Frontal cortex (tissue), 4 donors: ENCODE results near the gene CYP11A1. TPM values are rescaled to one million over a fixed set of nuclear protein-coding genes. Genes with fewer than 3 reads are reported as not detected.

ENCODE experiments used
- DNase-seq, 2 donors: peaks; one replicate each; pipeline ENCODE4 v3.0.0; 2012; ENCODE audit warnings: low spot score in 2 of 2
- FAIRE-seq: peaks from 2 replicates; lab custom pipeline; 2012; peaks lifted over from hg19 to GRCh38; lab: Jason Lieb, UNC
- total RNA-seq: library from RNA; depleted of rRNA; stranded (reverse); fragments of >200 nt; gene quantifications from one replicate; pipeline ENCODE4 v1.2.3, GENCODE V29; 2014
- donor health status: control.
- donor health status: control.
- donor health status: control.

Gene CYP11A1
- total RNA-seq, 1 donor from 2014 or later: not detected

GRCh38 chr15:74402337-74402841 is 34.9 kb upstream of the CYP11A1 start:
- no peak for DNase-seq
- no peak for FAIRE-seq

GRCh38 chr15:74400915-74401757 is 33.7 kb upstream of the CYP11A1 start:
- FAIRE-seq: no peak
- no peak for DNase-seq

- no peak for FAIRE-seq
- DNase-seq: no peak
These were observed 32.9 kb upstream of the CYP11A1 start for GRCh38 chr15:74400313-74400860.

- no peak for FAIRE-seq
- DNase-seq: no peak
These were observed 32.3 kb upstream of the CYP11A1 start for GRCh38 chr15:74399511-74400312.

- FAIRE-seq: no peak
These were observed 31.7 kb upstream of the CYP11A1 start for GRCh38 chr15:74399100-74399499.

GRCh38 chr15:74398183-74398582 is 30.7 kb upstream of the CYP11A1 start:
- no peak for DNase-seq

More at GRCh38 chr15:74399100-74399499, 31.7 kb upstream of the CYP11A1 start:
- DNase-seq: no peak

GRCh38 chr15:74397239-74398068 is 30.0 kb upstream of the CYP11A1 start:
- FAIRE-seq: no peak
- no peak for DNase-seq

More at GRCh38 chr15:74398183-74398582, 30.7 kb upstream of the CYP11A1 start:
- FAIRE-seq: no peak

- FAIRE-seq: no peak
- DNase-seq: no peak
These were observed 29.2 kb upstream of the CYP11A1 start for GRCh38 chr15:74396445-74397238.

- no peak for FAIRE-seq
These were observed 28.6 kb upstream of the CYP11A1 start for GRCh38 chr15:74396146-74396438.

GRCh38 chr15:74395319-74396145 is 28.1 kb upstream of the CYP11A1 start:
- DNase-seq (no peak), FAIRE-seq (no peak)

More at GRCh38 chr15:74396146-74396438, 28.6 kb upstream of the CYP11A1 start:
- DNase-seq: no peak

GRCh38 chr15:74394090-74394846 is 26.8 kb upstream of the CYP11A1 start:
- no peak for FAIRE-seq

GRCh38 chr15:74393423-74393822 is 26.0 kb upstream of the CYP11A1 start:
- FAIRE-seq (no peak), DNase-seq (no peak)

More at GRCh38 chr15:74394090-74394846, 26.8 kb upstream of the CYP11A1 start:
- DNase-seq: no peak

- FAIRE-seq (no peak), DNase-seq (no peak)
These were observed 25.5 kb upstream of the CYP11A1 start for GRCh38 chr15:74392902-74393301.

GRCh38 chr15:74392451-74392830 is 25.0 kb upstream of the CYP11A1 start:
- DNase-seq: peak in 1 of 2 donors; percentile 51
- FAIRE-seq: no peak

- FAIRE-seq (no peak), DNase-seq (no peak)
These were observed 24.4 kb upstream of the CYP11A1 start for GRCh38 chr15:74391582-74392450.

- FAIRE-seq (no peak), DNase-seq (no peak)
These were observed 23.3 kb upstream of the CYP11A1 start for GRCh38 chr15:74390647-74391288.
